Astrocyte (in vitro differentiated cells and primary cell): ENCODE results near the gene LYSMD3. TPM values are rescaled to one million over a fixed set of nuclear protein-coding genes. Genes with fewer than 3 reads are reported as not detected.
A peak's percentile ranks its signal among the peaks of the same experiment; 100 is the strongest.

Source experiments
- DNase-seq: peaks from one replicate; pipeline ENCODE4 v3.0.0-alpha.2; 2010; ENCODE audit warnings: low read depth
- FAIRE-seq: peaks from 2 replicates; lab custom pipeline; 2011; peaks lifted over from hg19 to GRCh38; lab: Jason Lieb, UNC
- H2AFZ ChIP-seq: 2 replicates; pipeline ENCODE4 v1.6.0; 2012; ENCODE audit warnings: low read depth, low read length, inconsistent platforms
- H3K27ac ChIP-seq: 2 replicates; pipeline ENCODE4 v1.5.1; 2011; ENCODE audit warnings: low read depth, low read length, inconsistent platforms
- H3K27me3 ChIP-seq: 2 replicates; pipeline ENCODE4 v1.6.0; 2011; ENCODE audit warnings: low read length, inconsistent platforms; ENCODE audit not compliant: insufficient read depth
- H3K36me3 ChIP-seq: 2 replicates; pipeline ENCODE4 v1.5.1; 2011; ENCODE audit warnings: low read length, inconsistent platforms; ENCODE audit not compliant: insufficient read depth
- H3K4me1 ChIP-seq: 2 replicates; pipeline ENCODE4 v1.5.1; 2011; ENCODE audit warnings: low read length, inconsistent platforms; ENCODE audit not compliant: insufficient read depth
- H3K4me2 ChIP-seq: 2 replicates; pipeline ENCODE4 v1.6.0; 2012; ENCODE audit warnings: low read length, inconsistent platforms
- H3K4me3 ChIP-seq: 2 replicates; pipeline ENCODE4 v1.5.1; 2011; ENCODE audit warnings: low read depth, mild to moderate bottlenecking, low read length, inconsistent platforms; ENCODE audit not compliant: insufficient read depth
- H3K79me2 ChIP-seq: 2 replicates; pipeline ENCODE4 v1.6.0; 2012; ENCODE audit warnings: mild to moderate bottlenecking, low read length, inconsistent platforms; ENCODE audit not compliant: insufficient read depth
- H3K9ac ChIP-seq: 2 replicates; pipeline ENCODE4 v1.6.0; 2012; ENCODE audit warnings: mild to moderate bottlenecking, low read length, inconsistent platforms
- H3K9me3 ChIP-seq: 2 replicates; pipeline ENCODE4 v1.5.1; 2012; ENCODE audit warnings: low read depth, mild to moderate bottlenecking, low read length, inconsistent platforms; ENCODE audit not compliant: insufficient read depth
- H4K20me1 ChIP-seq: 2 replicates; pipeline ENCODE4 v1.6.0; 2012; ENCODE audit warnings: low read length, inconsistent platforms; ENCODE audit not compliant: insufficient read depth
- H3K27ac Mint-ChIP-seq: one replicate; pipeline ENCODE4 v1.8.0; 2021; ENCODE audit warnings: mild to moderate bottlenecking, mixed read lengths; ENCODE audit not compliant: unreplicated experiment
- H3K27me3 Mint-ChIP-seq: one replicate; pipeline ENCODE4 v1.8.0; 2021; ENCODE audit warnings: low read depth, mixed read lengths; ENCODE audit not compliant: unreplicated experiment
- H3K36me3 Mint-ChIP-seq: one replicate; pipeline ENCODE4 v1.8.0; 2021; ENCODE audit warnings: low read depth, mixed read lengths; ENCODE audit not compliant: unreplicated experiment
- H3K4me1 Mint-ChIP-seq: one replicate; pipeline ENCODE4 v1.8.0; 2021; ENCODE audit warnings: low read depth, mixed read lengths; ENCODE audit not compliant: unreplicated experiment
- H3K4me3 Mint-ChIP-seq: one replicate; pipeline ENCODE4 v1.8.0; 2021; ENCODE audit warnings: mild to moderate bottlenecking, moderate library complexity, mixed read lengths; ENCODE audit not compliant: unreplicated experiment
- H3K9me3 Mint-ChIP-seq: one replicate; pipeline ENCODE4 v1.8.0; 2021; ENCODE audit warnings: mild to moderate bottlenecking, mixed read lengths; ENCODE audit not compliant: unreplicated experiment
- EZH2 ChIP-seq: IDR thresholded peaks from 2 replicates; pipeline ENCODE4 v1.6.1; 2012; ENCODE audit warnings: mild to moderate bottlenecking, low read length, inconsistent platforms; ENCODE audit not compliant: insufficient read depth
- total RNA-seq: library from RNA; stranded (reverse); gene quantifications from 2 replicates; pipeline ENCODE4 v1.2.1, GENCODE V29; 2021
- TF ChIP-seq, protein P1 (sequence below): IDR thresholded peaks from 2 replicates; pipeline ENCODE4 v1.5.1; 2011; ENCODE audit warnings: low read depth, mild to moderate bottlenecking, inconsistent platforms, low read length, moderate library complexity; ENCODE audit not compliant: insufficient read depth

LYSMD3 gene
- total RNA-seq, 1 donor from 2014 or later, result 26.9 TPM

DNA sequence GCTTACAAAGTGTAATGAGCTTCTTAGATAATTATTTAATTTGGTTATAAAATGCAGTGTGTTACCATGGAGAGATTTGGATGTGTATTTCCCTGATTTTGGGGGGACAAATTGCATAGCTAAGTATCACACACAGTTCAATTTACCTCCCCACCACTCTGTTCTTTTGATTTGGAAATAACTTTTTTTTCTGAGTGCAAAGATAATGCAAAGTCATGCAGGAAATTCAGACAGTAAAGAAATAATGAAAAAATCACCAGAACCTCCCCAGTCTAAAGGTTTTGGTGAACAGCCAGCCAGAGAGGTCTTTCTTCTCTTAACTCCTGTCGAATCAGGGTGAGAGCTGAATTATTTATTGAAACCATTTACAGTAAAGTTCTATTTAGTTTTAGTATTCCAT lies 32.4 kb upstream of the LYSMD3 start:
- Histone ChIP-seq H3K4me3 (no peak overlapping the region), H3K27me3 (peaks cover 18% of the 10 kb centered on the region), H3K79me2 (no peaks in the 10 kb centered on the region), H3K9me3 (no peaks in the 10 kb centered on the region), H3K36me3 (no peaks in the 10 kb centered on the region), H2AFZ (no peak overlapping the region), H3K4me2 (no peak overlapping the region), H3K4me1 (no peaks in the 10 kb centered on the region), H3K9ac (no peak overlapping the region), H3K27ac (no peak overlapping the region), H4K20me1 (no peaks in the 10 kb centered on the region)
- H3K4me3 Mint-ChIP-seq, result no peak overlapping the region
- H3K27ac Mint-ChIP-seq, result no peak overlapping the region
- TF ChIP-seq, protein P1, sequence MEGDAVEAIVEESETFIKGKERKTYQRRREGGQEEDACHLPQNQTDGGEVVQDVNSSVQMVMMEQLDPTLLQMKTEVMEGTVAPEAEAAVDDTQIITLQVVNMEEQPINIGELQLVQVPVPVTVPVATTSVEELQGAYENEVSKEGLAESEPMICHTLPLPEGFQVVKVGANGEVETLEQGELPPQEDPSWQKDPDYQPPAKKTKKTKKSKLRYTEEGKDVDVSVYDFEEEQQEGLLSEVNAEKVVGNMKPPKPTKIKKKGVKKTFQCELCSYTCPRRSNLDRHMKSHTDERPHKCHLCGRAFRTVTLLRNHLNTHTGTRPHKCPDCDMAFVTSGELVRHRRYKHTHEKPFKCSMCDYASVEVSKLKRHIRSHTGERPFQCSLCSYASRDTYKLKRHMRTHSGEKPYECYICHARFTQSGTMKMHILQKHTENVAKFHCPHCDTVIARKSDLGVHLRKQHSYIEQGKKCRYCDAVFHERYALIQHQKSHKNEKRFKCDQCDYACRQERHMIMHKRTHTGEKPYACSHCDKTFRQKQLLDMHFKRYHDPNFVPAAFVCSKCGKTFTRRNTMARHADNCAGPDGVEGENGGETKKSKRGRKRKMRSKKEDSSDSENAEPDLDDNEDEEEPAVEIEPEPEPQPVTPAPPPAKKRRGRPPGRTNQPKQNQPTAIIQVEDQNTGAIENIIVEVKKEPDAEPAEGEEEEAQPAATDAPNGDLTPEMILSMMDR, result no peak
- no peak for TF ChIP-seq EZH2
- H3K27me3 Mint-ChIP-seq, result peaks cover 9% of the 10 kb centered on the region
- H3K36me3 Mint-ChIP-seq, result no peaks in the 10 kb centered on the region
- no peak for FAIRE-seq
- no peak for DNase-seq
- no peaks in the 10 kb centered on the region for H3K4me1 Mint-ChIP-seq
- no peaks in the 10 kb centered on the region for H3K9me3 Mint-ChIP-seq

DNA sequence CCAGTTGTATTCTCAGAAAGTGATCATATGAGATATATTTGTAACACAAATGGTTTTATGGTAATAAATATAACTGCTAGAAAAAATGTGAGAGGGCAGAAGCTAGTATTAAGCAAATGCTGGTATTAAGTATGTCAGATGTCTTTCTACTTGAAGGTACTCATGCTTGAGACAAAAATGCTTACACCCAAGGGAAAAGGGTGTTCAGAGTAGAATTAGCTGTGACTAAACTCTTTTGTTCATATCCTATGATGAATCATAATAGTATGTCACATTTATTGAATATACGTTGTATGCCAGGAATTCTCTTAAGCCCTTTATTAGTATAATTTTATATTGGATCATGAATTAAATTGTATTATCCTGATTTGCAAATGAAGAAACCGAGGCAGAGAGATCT lies 31.4 kb upstream of the LYSMD3 start:
- no peaks in the 10 kb centered on the region for H3K36me3 Mint-ChIP-seq
- H3K4me1 Mint-ChIP-seq, result no peaks in the 10 kb centered on the region
- H2AFZ ChIP-seq, result no peak overlapping the region
- H3K27me3 Mint-ChIP-seq, result peaks cover 12% of the 10 kb centered on the region
- H3K9ac ChIP-seq, result no peak overlapping the region
- H3K4me1 ChIP-seq, result no peaks in the 10 kb centered on the region
- no peak overlapping the region for H3K27ac Mint-ChIP-seq
- no peaks in the 10 kb centered on the region for H4K20me1 ChIP-seq
- no peak for DNase-seq
- FAIRE-seq, result no peak
- H3K9me3 ChIP-seq, result no peaks in the 10 kb centered on the region
- H3K9me3 Mint-ChIP-seq, result no peaks in the 10 kb centered on the region
- no peak for TF ChIP-seq EZH2
- TF ChIP-seq, protein P1, result no peak
- no peak overlapping the region for H3K4me3 Mint-ChIP-seq
- H3K27ac ChIP-seq, result no peak overlapping the region
- no peaks in the 10 kb centered on the region for H3K79me2 ChIP-seq
- H3K27me3 ChIP-seq, result peaks cover 22% of the 10 kb centered on the region
- no peak overlapping the region for H3K4me3 ChIP-seq
- H3K36me3 ChIP-seq, result no peaks in the 10 kb centered on the region
- H3K4me2 ChIP-seq, result no peak overlapping the region

GRCh38 chr5:90558344-90559192 lies 29.2 kb upstream of the LYSMD3 start, which contains the start of gene ADGRV1:
TSS of gene ADGRV1 (plus strand) at chr5:90558797. CDS start at chr5:90558896, 99 bp downstream.
- Mint-ChIP-seq H3K27ac (no peak within 1 kb of the TSS), H3K9me3 (no peaks in the 10 kb centered on the region), H3K36me3 (no peaks in the 10 kb centered on the region), H3K4me3 (peak within 1 kb of the TSS; percentile 87), H3K27me3 (peaks cover 12% of the 10 kb centered on the region), H3K4me1 (no peaks in the 10 kb centered on the region)
- Histone ChIP-seq H2AFZ (peak within 1 kb of the TSS; percentile 76), H3K27ac (no peak within 1 kb of the TSS), H3K27me3 (peaks cover 22% of the 10 kb centered on the region), H3K36me3 (no peaks in the 10 kb centered on the region), H3K79me2 (no peaks in the 10 kb centered on the region), H3K9ac (peak within 1 kb of the TSS; percentile 22), H3K4me2 (peak within 1 kb of the TSS; percentile 88), H3K4me1 (no peaks in the 10 kb centered on the region), H3K4me3 (peak within 1 kb of the TSS; percentile 64), H4K20me1 (no peaks in the 10 kb centered on the region), H3K9me3 (no peaks in the 10 kb centered on the region)
- TF ChIP-seq, protein P1, result no peak
- peak; percentile 73 for TF ChIP-seq EZH2
- FAIRE-seq (no peak), DNase-seq (peak; percentile 62)
